WTC11 (cell line): Measurements from ENCODE around the gene SLIT3. TPM values are rescaled to one million over a fixed set of nuclear protein-coding genes. Genes with fewer than 3 reads are reported as not detected.

Experiments
- ATAC-seq: fragments of 200-7000 bp; cut with Tn5 transposase; 2 replicates; pipeline ENCODE4 v1.10.0; 2021; ENCODE audit warnings: mild to moderate bottlenecking, moderate library complexity
- CTCF ChIA-PET: fragments of 300-600 bp; sonication (Branson Sonifier 250); formaldehyde crosslinking; loops from one replicate; lab custom pipeline; 2021; ENCODE audit warnings: antibody characterized with exemption; lab: Charles Lee
- POLR2A ChIA-PET: fragments of 350-600 bp; sonication (Branson Sonifier 250); formaldehyde crosslinking; loops from one replicate; lab custom pipeline; 2021; ENCODE audit warnings: antibody characterized with exemption; lab: Charles Lee
- DNase-seq: peaks from one replicate; pipeline ENCODE4 v3.0.0; 2021; ENCODE audit warnings: low spot score
- H3K27ac Mint-ChIP-seq: 2 replicates; pipeline ENCODE4 v1.8.0; 2021; ENCODE audit warnings: mixed read lengths
- H3K27me3 Mint-ChIP-seq: 2 replicates; pipeline ENCODE4 v1.8.0; 2021; ENCODE audit warnings: low read depth, mild to moderate bottlenecking, moderate library complexity, mixed read lengths
- H3K36me3 Mint-ChIP-seq: 2 replicates; pipeline ENCODE4 v1.8.0; 2021; ENCODE audit warnings: mixed read lengths
- H3K4me1 Mint-ChIP-seq: 2 replicates; pipeline ENCODE4 v1.8.0; 2022; ENCODE audit warnings: mixed read lengths
- H3K4me3 Mint-ChIP-seq: 2 replicates; pipeline ENCODE4 v1.8.0; 2021; ENCODE audit warnings: mild to moderate bottlenecking, moderate library complexity, mixed read lengths
- H3K9me3 Mint-ChIP-seq: 2 replicates; pipeline ENCODE4 v1.8.0; 2021; ENCODE audit warnings: mixed read lengths
- ATF1 ChIP-seq: sonication (generic); formaldehyde crosslinking; IDR thresholded peaks from 2 replicates; pipeline ENCODE4 v1.8.1; 2023; ENCODE audit warnings: mild to moderate bottlenecking, moderate library complexity, missing genetic modification reagents
- ATF6 ChIP-seq: sonication (generic); formaldehyde crosslinking; IDR thresholded peaks from 2 replicates; pipeline ENCODE4 v1.8.1; 2023; ENCODE audit warnings: mild to moderate bottlenecking, missing genetic modification reagents
- CREB1 ChIP-seq: sonication (generic); formaldehyde crosslinking; IDR thresholded peaks from 2 replicates; pipeline ENCODE4 v1.8.0; 2023; ENCODE audit warnings: mild to moderate bottlenecking, missing genetic modification reagents
- E2F1 ChIP-seq: sonication (generic); formaldehyde crosslinking; IDR thresholded peaks from 2 replicates; pipeline ENCODE4 v1.8.0; 2022; ENCODE audit warnings: mild to moderate bottlenecking, missing genetic modification reagents
- EMX1 ChIP-seq: fragments of 250-450 bp; sonication (Bioruptor Pico); IDR thresholded peaks from 2 replicates; pipeline ENCODE4 v1.8.0; 2021; ENCODE audit warnings: mild to moderate bottlenecking
- FOXP1 ChIP-seq: sonication (generic); formaldehyde crosslinking; IDR thresholded peaks from 2 replicates; pipeline ENCODE4 v1.8.0; 2022; ENCODE audit warnings: missing genetic modification reagents, mild to moderate bottlenecking, moderate library complexity, borderline replicate concordance
- FOXP4 ChIP-seq: sonication (generic); formaldehyde crosslinking; IDR thresholded peaks from 2 replicates; pipeline ENCODE4 v1.8.0; 2022; ENCODE audit warnings: mild to moderate bottlenecking, missing genetic modification reagents
- GTF2I ChIP-seq: fragments of 250-450 bp; sonication (Bioruptor Pico); conservative IDR thresholded peaks from 2 replicates; pipeline ENCODE4 v1.4.0; 2021; ENCODE audit warnings: mild to moderate bottlenecking
- KAT7 ChIP-seq: sonication (generic); formaldehyde crosslinking; IDR thresholded peaks from 2 replicates; pipeline ENCODE4 v1.8.1; 2023; ENCODE audit warnings: missing genetic modification reagents, mild to moderate bottlenecking, borderline replicate concordance
- NFATC4 ChIP-seq: fragments of 250-450 bp; sonication (Bioruptor Pico); IDR thresholded peaks from 2 replicates; pipeline ENCODE4 v1.9.0; 2021; ENCODE audit warnings: mild to moderate bottlenecking
- NFE2L1 ChIP-seq: sonication (generic); formaldehyde crosslinking; IDR thresholded peaks from 2 replicates; pipeline ENCODE4 v1.8.1; 2023; ENCODE audit warnings: missing genetic modification reagents
- TEAD1 ChIP-seq: sonication (generic); formaldehyde crosslinking; IDR thresholded peaks from 2 replicates; pipeline ENCODE4 v1.8.0; 2022; ENCODE audit warnings: mild to moderate bottlenecking, missing genetic modification reagents
- ZBTB21 ChIP-seq: sonication (generic); formaldehyde crosslinking; IDR thresholded peaks from 2 replicates; pipeline ENCODE4 v1.8.1; 2023; ENCODE audit warnings: mild to moderate bottlenecking, missing genetic modification reagents, borderline replicate concordance
- ZNF396 ChIP-seq: fragments of 250-450 bp; sonication (Bioruptor Pico); IDR thresholded peaks from 2 replicates; pipeline ENCODE4 v1.8.0; 2021; ENCODE audit warnings: mild to moderate bottlenecking, moderate library complexity, borderline replicate concordance
- ZNF423 ChIP-seq: fragments of 250-450 bp; sonication (Bioruptor Pico); IDR thresholded peaks from 2 replicates; pipeline ENCODE4 v2.1.2; 2022; ENCODE audit warnings: mild to moderate bottlenecking, moderate library complexity
- ZNF512 ChIP-seq: sonication (generic); formaldehyde crosslinking; IDR thresholded peaks from 2 replicates; pipeline ENCODE4 v1.8.1; 2022; ENCODE audit warnings: missing genetic modification reagents, borderline replicate concordance
- ZNF532 ChIP-seq: fragments of 250-450 bp; sonication (Bioruptor Pico); IDR thresholded peaks from 2 replicates; pipeline ENCODE4 v1.9.0; 2021; ENCODE audit warnings: mild to moderate bottlenecking, borderline replicate concordance
- ZSCAN18 ChIP-seq: fragments of 250-450 bp; sonication (Bioruptor Pico); IDR thresholded peaks from 2 replicates; pipeline ENCODE4 v2.1.2; 2022; ENCODE audit warnings: mild to moderate bottlenecking, moderate library complexity
- total RNA-seq: library from RNA; stranded (reverse); gene quantifications from 3 replicates; pipeline ENCODE4 v1.2.3, GENCODE V29; 2021

The SLIT3 gene
- total RNA-seq, 1 experiment from 2014 or later: 1.9 TPM

GRCh38 chr5:168755548-168756093, 545.3 kb downstream of the SLIT3 start:
- DNase-seq (no peak), ATAC-seq (no peak)
- CTCF ChIA-PET: no interaction called here
- H3K4me1 Mint-ChIP-seq: peaks cover 28% of the 10 kb centered on the region
- no peak for TF ChIP-seq ZSCAN18
- no peak for TF ChIP-seq ZNF532 (CRISPR knock-in tag)
- no peak for TF ChIP-seq E2F1
- TF ChIP-seq ATF1 (CRISPR knock-in tag): no peak
- no peak for TF ChIP-seq EMX1 (CRISPR knock-in tag)
- no peak for TF ChIP-seq NFATC4 (CRISPR knock-in tag)
- TF ChIP-seq TEAD1 (CRISPR knock-in tag): no peak
- TF ChIP-seq FOXP4: no peak
- no peak for TF ChIP-seq FOXP1 (CRISPR knock-in tag)
- no peak for TF ChIP-seq KAT7 (CRISPR knock-in tag)
- no peak for TF ChIP-seq GTF2I (CRISPR knock-in tag)
- TF ChIP-seq NFE2L1: no peak
- TF ChIP-seq ZNF512 (CRISPR knock-in tag): no peak
- no peak for TF ChIP-seq ZBTB21
- TF ChIP-seq CREB1 (CRISPR knock-in tag): no peak
- TF ChIP-seq ATF6 (CRISPR knock-in tag): no peak
- no peak for TF ChIP-seq ZNF396
- no peak for TF ChIP-seq ZNF423 (CRISPR knock-in tag)
- TF ChIP-seq, all 79 proteins: peak for 0
- no peak overlapping the region for H3K27ac Mint-ChIP-seq
- no peaks in the 10 kb centered on the region; the same call in 1 of the 2 replicates for H3K27me3 Mint-ChIP-seq
- no peaks in the 10 kb centered on the region for H3K36me3 Mint-ChIP-seq
- H3K9me3 Mint-ChIP-seq: no peaks in the 10 kb centered on the region
- H3K4me3 Mint-ChIP-seq: no peak overlapping the region
- POLR2A ChIA-PET: no interaction called here
